HFFc6 (cell line): ENCODE measurements around the gene PGAP3. TPM values are rescaled to one million over a fixed set of nuclear protein-coding genes. Genes with fewer than 3 reads are reported as not detected.

Experiments
- DNase-seq: peaks from one replicate; pipeline ENCODE4 v3.0.0-alpha.2; 2018
- H3K27ac Mint-ChIP-seq: 2 replicates; pipeline ENCODE4 v1.8.0; 2020; ENCODE audit warnings: mild to moderate bottlenecking, mixed read lengths
- H3K27me3 Mint-ChIP-seq: 2 replicates; pipeline ENCODE4 v1.8.0; 2021; ENCODE audit warnings: mild to moderate bottlenecking, moderate library complexity, mixed read lengths; ENCODE audit not compliant: insufficient read depth
- H3K36me3 Mint-ChIP-seq: 2 replicates; pipeline ENCODE4 v1.8.0; 2021; ENCODE audit warnings: low read depth, mixed read lengths
- H3K4me1 Mint-ChIP-seq: 2 replicates; pipeline ENCODE4 v1.8.0; 2020; ENCODE audit warnings: low read depth, mixed read lengths
- H3K4me3 Mint-ChIP-seq: 2 replicates; pipeline ENCODE4 v1.8.0; 2020; ENCODE audit warnings: mild to moderate bottlenecking, moderate library complexity, mixed read lengths
- H3K9me3 Mint-ChIP-seq: 2 replicates; pipeline ENCODE4 v1.8.0; 2020; ENCODE audit warnings: mild to moderate bottlenecking, mixed read lengths
- total RNA-seq, 6 experiments: library from RNA; stranded (reverse); fragmentation: NEBNext Ultra II Directional; extraction: Animal tissue kit (Norgen Biotek cat#: 25700); gene quantifications; 2 replicates in 1 of 6; 3 replicates in 5 of 6; pipeline ENCODE4 v1.2.3, GENCODE V29; 2021
- TF ChIP-seq, protein P1 (sequence below): fragments of 200-600 bp; sonication (generic); IDR thresholded peaks from 2 replicates; pipeline ENCODE4 v1.5.0; 2021; ENCODE audit warnings: antibody characterized with exemption, mild to moderate bottlenecking

PGAP3 gene
- total RNA-seq, 6 experiments from 2014 or later = 9.9 to 15.5 (median 12.7) TPM

DNA sequence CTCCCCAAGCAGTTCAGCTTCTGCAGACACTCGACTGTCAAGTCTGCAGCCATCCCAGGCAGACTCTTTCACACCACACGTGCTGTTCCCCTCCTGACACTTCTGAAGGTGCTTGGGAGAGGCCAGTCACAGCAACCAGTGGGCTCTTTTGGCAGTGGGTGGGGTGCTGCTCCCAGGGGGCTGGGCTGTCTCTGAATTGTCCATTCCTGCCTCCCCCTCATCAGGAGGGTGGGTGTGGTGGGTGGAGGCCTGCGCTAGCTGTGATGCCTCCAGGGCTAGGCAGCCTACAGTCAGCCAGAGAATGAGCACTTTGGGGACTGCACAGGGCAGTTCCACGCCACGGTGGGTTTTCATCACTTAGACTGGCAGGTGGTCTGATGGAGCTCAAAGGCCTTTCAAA lies 40.6 kb downstream of the PGAP3 start:
- TF ChIP-seq, protein P1, sequence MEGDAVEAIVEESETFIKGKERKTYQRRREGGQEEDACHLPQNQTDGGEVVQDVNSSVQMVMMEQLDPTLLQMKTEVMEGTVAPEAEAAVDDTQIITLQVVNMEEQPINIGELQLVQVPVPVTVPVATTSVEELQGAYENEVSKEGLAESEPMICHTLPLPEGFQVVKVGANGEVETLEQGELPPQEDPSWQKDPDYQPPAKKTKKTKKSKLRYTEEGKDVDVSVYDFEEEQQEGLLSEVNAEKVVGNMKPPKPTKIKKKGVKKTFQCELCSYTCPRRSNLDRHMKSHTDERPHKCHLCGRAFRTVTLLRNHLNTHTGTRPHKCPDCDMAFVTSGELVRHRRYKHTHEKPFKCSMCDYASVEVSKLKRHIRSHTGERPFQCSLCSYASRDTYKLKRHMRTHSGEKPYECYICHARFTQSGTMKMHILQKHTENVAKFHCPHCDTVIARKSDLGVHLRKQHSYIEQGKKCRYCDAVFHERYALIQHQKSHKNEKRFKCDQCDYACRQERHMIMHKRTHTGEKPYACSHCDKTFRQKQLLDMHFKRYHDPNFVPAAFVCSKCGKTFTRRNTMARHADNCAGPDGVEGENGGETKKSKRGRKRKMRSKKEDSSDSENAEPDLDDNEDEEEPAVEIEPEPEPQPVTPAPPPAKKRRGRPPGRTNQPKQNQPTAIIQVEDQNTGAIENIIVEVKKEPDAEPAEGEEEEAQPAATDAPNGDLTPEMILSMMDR = no peak
- no peaks in the 10 kb centered on the region for H3K36me3 Mint-ChIP-seq
- no peaks in the 10 kb centered on the region for H3K9me3 Mint-ChIP-seq
- no peak for DNase-seq
- H3K4me3 Mint-ChIP-seq = no peak overlapping the region
- H3K27ac Mint-ChIP-seq = no peak overlapping the region
- peaks cover 2% of the 10 kb centered on the region; the same call in 1 of the 2 replicates for H3K27me3 Mint-ChIP-seq
- peaks cover 27% of the 10 kb centered on the region for H3K4me1 Mint-ChIP-seq

DNA sequence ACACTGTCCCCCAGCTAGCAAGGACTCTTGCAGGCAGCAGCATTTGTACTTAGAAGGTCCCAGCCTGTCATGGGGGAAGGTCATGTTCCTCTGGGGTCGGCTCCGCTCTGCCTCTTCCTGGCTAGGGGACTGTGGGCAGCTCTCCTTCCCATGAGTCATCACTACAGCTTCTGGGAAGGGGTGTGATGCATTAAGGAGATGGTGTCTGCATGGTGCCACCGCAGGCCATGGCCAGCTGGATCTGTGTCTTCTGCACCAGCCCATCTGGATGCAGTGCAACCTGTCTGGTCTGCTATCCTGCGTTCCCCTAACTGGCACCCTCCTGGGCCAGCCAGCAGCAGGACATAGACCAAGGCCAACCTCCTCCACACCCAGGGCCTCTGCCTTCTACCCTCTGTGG lies 44.6 kb downstream of the PGAP3 start:
- TF ChIP-seq, protein P1 = no peak
- no peaks in the 10 kb centered on the region for H3K9me3 Mint-ChIP-seq
- no peak for DNase-seq

DNA sequence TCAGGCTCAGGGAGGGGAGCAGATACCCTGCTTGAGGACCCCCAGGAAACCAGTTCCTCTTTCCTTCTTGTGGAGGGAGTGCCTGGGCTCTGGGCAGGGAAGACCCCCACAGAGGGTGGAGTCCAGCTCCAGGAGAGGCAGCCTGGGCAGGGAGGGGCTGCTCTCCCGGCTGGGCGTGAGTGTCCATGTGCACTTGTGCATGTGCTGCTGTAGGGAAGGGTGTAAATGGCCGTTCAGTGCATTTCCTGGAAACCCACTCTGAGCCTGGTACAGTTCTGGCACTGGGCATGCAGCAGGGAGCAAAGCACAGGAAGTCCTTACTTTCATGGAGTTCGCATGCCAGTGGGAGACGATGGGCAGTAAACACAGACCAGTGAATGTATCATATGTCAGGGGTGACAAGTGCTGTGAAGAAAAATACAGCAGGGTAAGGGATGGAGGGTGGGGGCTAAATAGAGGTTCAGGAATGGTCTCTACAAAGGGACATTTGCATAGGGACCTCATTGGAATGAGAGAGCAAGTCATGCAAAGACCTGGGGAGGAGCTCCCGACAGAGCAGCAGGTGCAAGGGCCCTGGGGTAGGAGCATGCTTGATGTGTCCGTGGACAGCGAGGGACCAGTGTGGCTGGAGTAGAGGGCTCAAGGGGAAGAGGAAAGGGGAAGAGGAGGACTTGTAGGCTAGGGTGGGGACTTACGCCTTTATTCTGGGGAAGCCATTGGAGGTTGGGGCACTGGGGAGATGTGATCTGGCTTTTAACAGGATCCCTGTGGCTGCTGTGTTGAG lies 45.4 kb downstream of the PGAP3 start:
- H3K4me3 Mint-ChIP-seq = no peak overlapping the region
- H3K4me1 Mint-ChIP-seq = peaks cover 48% of the 10 kb centered on the region
- TF ChIP-seq, protein P1 = no peak
- no peak overlapping the region; the same call in 1 of the 2 replicates for H3K27ac Mint-ChIP-seq
- H3K36me3 Mint-ChIP-seq = no peaks in the 10 kb centered on the region
- DNase-seq = no peak
- no peaks in the 10 kb centered on the region for H3K9me3 Mint-ChIP-seq
- H3K27me3 Mint-ChIP-seq = 0 out of 2 replicates have a peak, but pooled peaks cover 1% of the 10 kb centered on the region

More for the DNA sequence above, 44.6 kb downstream of the PGAP3 start:
- Mint-ChIP-seq H3K27ac (no peak overlapping the region; the same call in 1 of the 2 replicates), H3K4me3 (no peak overlapping the region), H3K4me1 (peaks cover 40% of the 10 kb centered on the region), H3K27me3 (no peaks in the 10 kb centered on the region), H3K36me3 (no peaks in the 10 kb centered on the region)

DNA sequence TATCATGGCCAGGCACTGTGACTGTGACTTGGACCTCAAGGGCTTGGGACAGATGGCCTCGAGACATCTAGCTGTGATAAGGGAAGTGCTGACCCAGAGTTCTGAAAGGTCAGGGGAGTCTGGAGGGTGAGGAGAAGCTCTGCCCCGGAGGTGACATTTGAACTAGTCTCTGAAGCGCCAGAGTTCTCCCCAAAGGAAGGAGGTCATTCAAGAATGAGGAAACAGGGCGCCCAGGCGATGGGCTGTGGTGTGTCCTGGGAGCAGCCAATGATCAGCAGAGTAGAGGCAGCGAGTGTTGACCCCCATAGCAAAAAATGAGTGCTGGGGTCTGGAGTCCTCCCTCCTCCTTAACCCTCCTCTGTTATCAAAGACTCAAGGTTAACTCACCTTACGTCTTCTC lies 46.0 kb downstream of the PGAP3 start:
- H3K36me3 Mint-ChIP-seq = no peaks in the 10 kb centered on the region
- TF ChIP-seq, protein P1 = no peak
- no peak overlapping the region for H3K4me3 Mint-ChIP-seq
- H3K9me3 Mint-ChIP-seq = no peaks in the 10 kb centered on the region
- no peak for DNase-seq
- 0 out of 2 replicates have a peak, but pooled peaks cover 1% of the 10 kb centered on the region for H3K27me3 Mint-ChIP-seq
- no peak overlapping the region for H3K27ac Mint-ChIP-seq
- peaks cover 49% of the 10 kb centered on the region for H3K4me1 Mint-ChIP-seq

DNA sequence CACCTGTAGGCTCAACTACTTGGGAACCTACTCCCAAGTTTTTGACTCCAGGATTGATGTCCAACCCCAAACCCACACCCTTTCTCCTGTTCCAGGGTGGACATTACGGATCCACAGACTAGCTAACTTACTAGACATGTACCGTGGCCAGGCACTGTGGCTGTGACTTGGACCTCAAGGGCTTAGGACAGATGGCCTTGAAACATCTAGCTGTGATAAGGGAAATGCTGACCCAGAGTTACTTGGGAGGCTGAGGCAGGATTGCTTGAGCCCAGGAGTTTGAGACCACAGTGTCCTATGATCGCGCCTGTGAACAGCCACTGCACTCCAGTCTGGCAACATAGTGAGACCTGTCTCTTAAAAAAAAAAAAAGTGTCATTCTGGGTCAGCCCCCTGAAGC lies 46.8 kb downstream of the PGAP3 start:
- Mint-ChIP-seq H3K27me3 (0 out of 2 replicates have a peak, but pooled peaks cover 1% of the 10 kb centered on the region), H3K27ac (no peak overlapping the region), H3K4me1 (peaks cover 54% of the 10 kb centered on the region), H3K36me3 (no peaks in the 10 kb centered on the region), H3K9me3 (no peaks in the 10 kb centered on the region), H3K4me3 (no peak overlapping the region)
- TF ChIP-seq, protein P1 = no peak
- no peak for DNase-seq
